GM18526 (cell line): Measurements from ENCODE around the gene SPIN1.

Source experiments
- POLR2A ChIP-seq: IDR thresholded peaks from 3 replicates; pipeline ENCODE4 v1.6.1; 2011; ENCODE audit not compliant: insufficient read length; ENCODE audit errors: extremely low read depth

The SPIN1 gene

GRCh38 chr9:88387552-88388202 is 567 bp upstream of the SPIN1 start:
- TF ChIP-seq POLR2A: no peak

DNA sequence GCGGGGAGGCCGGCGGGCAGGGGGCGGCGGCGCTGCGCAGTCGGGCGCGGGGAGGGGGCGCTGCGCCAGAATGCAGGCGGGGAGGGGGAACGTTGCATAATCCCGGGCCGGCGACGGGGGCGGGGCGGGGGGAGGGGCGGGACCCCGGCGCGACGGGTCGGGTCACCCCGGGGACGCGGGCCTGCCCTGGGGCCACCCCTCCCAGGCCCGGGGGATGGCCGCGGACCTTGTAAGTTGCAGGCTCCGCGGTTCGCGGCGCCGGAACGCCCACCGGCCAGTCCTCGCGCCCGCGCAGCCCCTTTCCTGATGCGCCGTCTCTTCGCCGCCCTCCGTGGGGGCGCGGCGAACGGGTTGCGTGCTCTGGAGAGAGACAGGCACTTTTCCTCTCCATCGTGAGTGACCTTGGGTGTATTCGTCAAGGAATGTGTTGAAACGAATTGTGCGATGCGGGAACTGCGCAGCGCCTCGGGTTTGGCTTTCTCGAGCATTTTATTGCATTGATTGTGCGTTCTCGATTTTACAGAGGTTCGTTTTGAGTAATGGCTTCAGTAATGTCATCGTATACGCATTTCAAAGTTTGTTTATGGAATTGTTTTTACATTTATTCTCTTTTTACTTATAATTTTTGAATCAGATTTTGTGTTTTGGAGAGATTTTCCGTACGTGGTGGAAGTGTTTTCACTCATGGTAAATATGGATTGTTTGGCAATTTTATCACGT is 802 bp downstream of the SPIN1 start:
- no peak for TF ChIP-seq POLR2A

DNA sequence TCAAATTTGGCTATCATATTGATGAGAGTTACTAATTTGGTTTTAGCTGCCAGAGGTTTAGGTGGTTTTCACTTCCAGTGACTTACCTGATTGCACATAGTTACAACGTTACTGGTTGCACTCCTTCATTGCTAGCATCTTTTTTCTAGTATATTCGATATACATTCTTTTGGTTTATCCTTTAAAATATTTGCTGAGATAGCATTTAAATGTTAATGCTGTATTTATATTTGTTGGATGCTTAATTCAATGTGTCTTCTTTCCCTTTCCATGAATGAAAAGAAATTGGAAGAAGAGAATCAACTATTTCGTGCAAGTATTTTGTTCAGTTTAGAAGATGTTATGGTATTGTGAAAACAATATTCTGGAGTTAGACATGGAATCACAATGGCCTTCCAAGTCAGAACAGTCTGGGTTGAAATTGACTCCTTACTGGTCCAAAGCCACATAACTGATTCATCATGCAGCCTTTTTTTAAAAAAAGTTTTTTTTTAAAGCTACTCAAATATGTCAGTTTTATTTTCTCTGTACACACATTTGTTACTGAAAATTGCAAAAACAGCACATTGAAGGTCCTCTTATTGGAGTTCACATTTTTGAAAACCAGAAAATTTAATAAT is 2.2 kb downstream of the SPIN1 start:
- no peak for TF ChIP-seq POLR2A

DNA sequence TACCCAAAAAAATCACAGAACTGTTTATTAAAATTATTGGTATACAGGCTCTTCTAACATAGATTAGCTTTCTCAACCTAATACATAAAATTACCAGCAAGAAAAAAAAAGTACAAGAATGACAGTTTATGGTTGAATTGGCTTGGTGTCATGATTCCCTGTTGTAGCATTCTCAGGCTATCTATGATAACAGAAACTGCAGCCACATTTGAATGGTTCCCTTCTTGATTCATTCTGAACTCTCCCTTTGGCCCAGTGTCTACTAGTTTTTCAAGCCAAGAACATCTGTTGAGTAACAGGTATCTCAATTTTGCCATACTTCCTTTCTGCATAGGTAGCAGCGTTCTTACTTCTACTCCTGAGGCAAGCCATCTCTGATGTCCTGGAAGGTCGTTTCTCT is 3.0 kb downstream of the SPIN1 start:
- no peak for TF ChIP-seq POLR2A

DNA sequence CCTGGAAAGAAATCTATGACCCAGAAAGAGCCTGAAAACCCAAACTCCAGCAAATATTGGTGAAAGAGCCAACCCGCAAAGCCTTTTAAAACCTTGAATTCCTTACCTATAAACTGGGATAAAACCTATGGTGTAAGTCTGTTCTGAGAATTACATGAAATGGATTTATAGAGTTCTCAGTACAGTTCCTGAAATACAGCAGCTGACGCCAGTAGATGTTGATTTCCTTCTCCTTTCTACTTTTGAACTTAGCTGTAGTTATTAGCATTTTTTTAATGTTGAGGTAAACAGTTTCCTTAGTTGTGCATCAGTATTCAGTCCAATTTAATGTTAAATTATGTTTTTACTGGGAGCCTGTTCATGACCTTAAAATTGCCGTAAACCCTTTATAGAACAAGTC is 3.7 kb downstream of the SPIN1 start:
- TF ChIP-seq POLR2A: no peak

- no peak for TF ChIP-seq POLR2A
These were observed 4.3 kb downstream of the SPIN1 start for GRCh38 chr9:88392549-88392948.

- TF ChIP-seq POLR2A: no peak
These were observed 8.8 kb downstream of the SPIN1 start for GRCh38 chr9:88396836-88397577.

GRCh38 chr9:88398016-88398415 is 9.8 kb downstream of the SPIN1 start:
- TF ChIP-seq POLR2A: no peak

DNA sequence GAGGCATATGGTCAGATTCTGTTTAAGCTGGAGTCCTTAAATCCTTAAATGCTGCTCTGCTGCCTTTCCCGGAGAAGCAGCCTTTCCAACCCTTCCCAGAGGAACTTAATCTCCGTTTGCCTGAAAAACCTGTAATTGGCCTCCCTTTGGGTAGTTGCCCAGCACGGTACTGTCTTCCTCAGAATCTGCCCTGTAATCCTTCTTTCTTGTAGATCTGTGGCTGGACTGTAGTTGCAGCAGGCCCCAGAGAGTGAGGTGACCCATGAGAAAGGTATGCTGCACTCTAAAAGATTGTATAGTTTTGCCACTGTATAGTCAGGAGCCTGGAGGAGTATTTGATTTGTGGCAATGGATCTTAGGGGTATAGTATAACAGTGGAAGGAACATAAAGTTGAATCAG is 11.7 kb downstream of the SPIN1 start:
- TF ChIP-seq POLR2A: no peak

DNA sequence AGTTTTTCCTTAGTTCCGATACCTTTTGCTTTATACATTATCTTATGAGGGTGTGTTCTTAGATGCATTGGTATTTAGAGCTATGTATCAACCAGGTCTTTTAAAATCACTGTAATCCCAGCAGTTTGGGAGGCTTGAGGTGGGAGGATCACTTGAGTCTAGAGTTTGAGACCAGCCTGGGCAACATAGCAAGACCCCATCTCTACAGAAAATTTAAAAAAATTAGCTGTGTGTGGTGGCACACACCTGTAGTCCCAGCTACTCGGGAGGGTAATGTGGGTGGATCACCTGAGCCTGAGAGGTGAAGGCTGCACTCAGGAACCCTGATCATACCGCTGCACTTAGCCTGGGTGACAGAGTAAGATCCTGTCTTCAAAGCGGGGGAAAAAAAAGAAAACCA is 15.1 kb downstream of the SPIN1 start:
- no peak for TF ChIP-seq POLR2A

GRCh38 chr9:88406051-88406450 is 17.8 kb downstream of the SPIN1 start:
- no peak for TF ChIP-seq POLR2A

GRCh38 chr9:88411471-88411870 is 23.2 kb downstream of the SPIN1 start:
- no peak for TF ChIP-seq POLR2A

DNA sequence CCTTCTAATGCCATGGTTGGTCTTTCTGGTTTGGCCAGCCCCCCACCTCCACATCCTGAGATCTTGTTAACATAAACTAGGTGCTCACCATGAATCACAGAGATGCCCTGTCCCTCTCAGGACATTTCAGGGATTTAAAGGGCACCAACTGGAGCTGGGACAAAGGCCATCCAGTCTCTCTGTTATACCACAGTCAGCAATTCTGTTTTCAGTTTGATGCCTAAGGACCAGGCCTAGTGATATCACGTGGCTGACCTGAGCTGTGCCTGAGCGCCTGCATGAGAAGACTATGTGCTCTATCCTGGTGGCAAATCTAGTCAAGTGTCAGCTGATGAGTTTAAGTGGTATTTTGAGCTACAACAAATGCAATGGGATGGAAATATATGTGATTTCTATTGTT is 26.1 kb downstream of the SPIN1 start:
- TF ChIP-seq POLR2A: no peak

DNA sequence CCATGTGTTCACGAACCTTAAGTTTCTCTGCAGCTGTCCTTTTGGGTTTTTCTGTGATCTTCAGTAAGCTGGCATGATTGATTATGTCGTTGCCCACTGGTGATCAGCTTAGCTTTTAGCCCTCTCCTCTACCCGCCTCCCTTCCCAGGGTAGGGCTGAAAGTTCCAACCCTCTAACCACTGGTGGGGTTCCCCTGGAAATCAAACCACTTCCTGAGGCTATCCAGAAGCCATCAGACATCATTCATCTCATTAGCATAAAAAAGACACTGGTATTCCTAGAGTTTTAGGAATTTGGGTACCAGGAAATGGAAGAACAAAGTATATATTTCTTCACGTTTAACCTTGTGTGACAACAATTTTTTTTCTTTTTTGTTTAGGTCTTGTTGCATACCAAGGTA is 29.8 kb downstream of the SPIN1 start:
- TF ChIP-seq POLR2A: no peak

GRCh38 chr9:88418715-88419540 is 30.7 kb downstream of the SPIN1 start:
- TF ChIP-seq POLR2A: no peak
